C4-2B (cell line): ENCODE data around the gene MICAL1.

Experiments
- ZFX ChIP-seq: fragments of 450-650 bp; IDR thresholded peaks from 2 replicates; pipeline ENCODE4 v1.6.1; 2017
- TF ChIP-seq, protein P1 (sequence below): fragments of 450-650 bp; conservative IDR thresholded peaks from 2 replicates; pipeline ENCODE4 v1.5.1; 2017; ENCODE audit warnings: mild to moderate bottlenecking

DNA sequence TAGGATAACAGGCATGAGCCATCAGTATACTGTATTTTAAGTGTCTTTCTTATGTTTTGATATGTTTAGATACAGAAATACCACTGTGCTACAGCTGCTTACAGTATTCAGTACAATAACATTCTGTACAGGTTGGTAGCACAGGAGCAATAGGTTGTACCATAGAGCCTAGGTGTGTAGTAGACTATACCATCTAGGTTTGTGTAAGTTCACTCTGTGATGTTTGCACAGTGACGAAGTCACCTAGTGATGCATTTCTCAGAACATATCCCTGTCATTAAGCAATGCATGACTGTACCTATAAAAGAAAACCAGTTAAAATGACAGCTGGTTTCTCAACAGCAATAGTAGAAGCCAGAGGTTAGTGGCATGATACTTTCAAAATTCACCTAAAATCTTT lies 30.5 kb upstream of the MICAL1 start:
- TF ChIP-seq, protein P1, sequence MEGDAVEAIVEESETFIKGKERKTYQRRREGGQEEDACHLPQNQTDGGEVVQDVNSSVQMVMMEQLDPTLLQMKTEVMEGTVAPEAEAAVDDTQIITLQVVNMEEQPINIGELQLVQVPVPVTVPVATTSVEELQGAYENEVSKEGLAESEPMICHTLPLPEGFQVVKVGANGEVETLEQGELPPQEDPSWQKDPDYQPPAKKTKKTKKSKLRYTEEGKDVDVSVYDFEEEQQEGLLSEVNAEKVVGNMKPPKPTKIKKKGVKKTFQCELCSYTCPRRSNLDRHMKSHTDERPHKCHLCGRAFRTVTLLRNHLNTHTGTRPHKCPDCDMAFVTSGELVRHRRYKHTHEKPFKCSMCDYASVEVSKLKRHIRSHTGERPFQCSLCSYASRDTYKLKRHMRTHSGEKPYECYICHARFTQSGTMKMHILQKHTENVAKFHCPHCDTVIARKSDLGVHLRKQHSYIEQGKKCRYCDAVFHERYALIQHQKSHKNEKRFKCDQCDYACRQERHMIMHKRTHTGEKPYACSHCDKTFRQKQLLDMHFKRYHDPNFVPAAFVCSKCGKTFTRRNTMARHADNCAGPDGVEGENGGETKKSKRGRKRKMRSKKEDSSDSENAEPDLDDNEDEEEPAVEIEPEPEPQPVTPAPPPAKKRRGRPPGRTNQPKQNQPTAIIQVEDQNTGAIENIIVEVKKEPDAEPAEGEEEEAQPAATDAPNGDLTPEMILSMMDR, result no peak
- TF ChIP-seq ZFX, result no peak
